ENCODE results near the gene TMEM150B. TPM values are rescaled to one million over a fixed set of nuclear protein-coding genes. Genes with fewer than 3 reads are reported as not detected.
A peak's percentile ranks its signal among the peaks of the same experiment; 100 is the strongest.

The TMEM150B gene
- total RNA-seq, 2 donors from 2014 or later = 0.73 to 0.95 TPM

DNA sequence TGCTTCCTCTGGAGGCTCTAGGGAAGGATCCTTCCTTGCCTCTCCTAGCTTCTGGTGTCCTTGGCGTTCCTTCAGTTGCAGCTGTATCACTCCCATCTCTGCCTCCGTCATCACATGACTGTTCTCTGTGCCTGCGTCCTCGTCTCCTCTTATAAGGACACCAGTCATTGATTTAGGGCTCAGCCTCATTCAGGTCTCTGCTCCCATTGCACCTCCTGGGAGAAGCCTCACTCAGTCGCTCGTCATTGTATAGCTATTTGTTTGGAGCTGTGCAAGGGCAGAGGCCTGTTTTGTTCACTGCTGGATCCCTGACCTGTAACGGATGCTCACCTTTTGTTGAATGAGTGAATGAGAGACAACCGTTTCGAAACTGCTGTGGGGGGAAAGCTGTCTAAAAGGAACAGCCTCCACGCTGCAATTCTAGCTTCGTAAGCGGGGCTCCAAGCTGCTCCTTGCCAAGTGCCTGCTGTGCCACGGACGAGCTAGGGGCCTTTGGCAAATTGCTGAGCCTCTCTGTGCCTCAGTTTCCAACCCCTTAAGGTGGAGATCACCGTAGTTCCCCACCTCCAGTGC lies 24.2 kb downstream of the TMEM150B start:
- no peaks in the 10 kb centered on the region for H3K9me3 Mint-ChIP-seq
- H3K4me3 ChIP-seq (ENCODE audit: low read length) = no peak overlapping the region

DNA sequence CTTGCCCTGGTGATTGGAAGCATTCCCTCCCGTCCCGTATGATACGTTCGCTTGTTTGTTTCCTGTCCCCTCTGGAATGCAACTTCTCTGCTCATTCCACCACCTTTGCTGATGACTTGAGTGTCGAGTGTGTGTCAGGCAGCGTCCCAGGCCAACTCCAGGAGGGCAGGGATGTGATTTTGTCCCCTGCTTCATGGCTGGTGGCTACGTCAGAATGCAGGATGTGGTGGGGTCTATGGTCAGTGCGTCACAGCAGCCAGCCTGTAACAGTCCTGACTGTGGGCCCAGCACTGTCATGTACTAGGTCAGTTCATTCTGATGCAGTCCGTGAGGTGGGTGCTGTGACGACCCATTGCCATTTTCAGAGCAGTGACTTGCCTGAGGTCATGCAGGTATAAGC lies 25.1 kb downstream of the TMEM150B start:
- Mint-ChIP-seq H3K27me3 (ENCODE audit: insufficient read depth) (no peaks in the 10 kb centered on the region), H3K4me3 (no peak overlapping the region), H3K36me3 (ENCODE audit: low read depth) (peaks cover 55% of the 10 kb centered on the region), H3K4me1 (peaks cover 6% of the 10 kb centered on the region), H3K9me3 (no peaks in the 10 kb centered on the region), H3K27ac (no peak overlapping the region)
- no peak overlapping the region for H3K27ac ChIP-seq (ENCODE audit: low read depth, low read length)
- H3K36me3 ChIP-seq (ENCODE audit: control insufficient read depth, insufficient read depth, low read length) = peaks cover 59% of the 10 kb centered on the region
- H3K4me1 ChIP-seq (ENCODE audit: control insufficient read depth, insufficient read depth, low read length) = no peaks in the 10 kb centered on the region
- TF ChIP-seq, protein P1, sequence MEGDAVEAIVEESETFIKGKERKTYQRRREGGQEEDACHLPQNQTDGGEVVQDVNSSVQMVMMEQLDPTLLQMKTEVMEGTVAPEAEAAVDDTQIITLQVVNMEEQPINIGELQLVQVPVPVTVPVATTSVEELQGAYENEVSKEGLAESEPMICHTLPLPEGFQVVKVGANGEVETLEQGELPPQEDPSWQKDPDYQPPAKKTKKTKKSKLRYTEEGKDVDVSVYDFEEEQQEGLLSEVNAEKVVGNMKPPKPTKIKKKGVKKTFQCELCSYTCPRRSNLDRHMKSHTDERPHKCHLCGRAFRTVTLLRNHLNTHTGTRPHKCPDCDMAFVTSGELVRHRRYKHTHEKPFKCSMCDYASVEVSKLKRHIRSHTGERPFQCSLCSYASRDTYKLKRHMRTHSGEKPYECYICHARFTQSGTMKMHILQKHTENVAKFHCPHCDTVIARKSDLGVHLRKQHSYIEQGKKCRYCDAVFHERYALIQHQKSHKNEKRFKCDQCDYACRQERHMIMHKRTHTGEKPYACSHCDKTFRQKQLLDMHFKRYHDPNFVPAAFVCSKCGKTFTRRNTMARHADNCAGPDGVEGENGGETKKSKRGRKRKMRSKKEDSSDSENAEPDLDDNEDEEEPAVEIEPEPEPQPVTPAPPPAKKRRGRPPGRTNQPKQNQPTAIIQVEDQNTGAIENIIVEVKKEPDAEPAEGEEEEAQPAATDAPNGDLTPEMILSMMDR (conservative IDR thresholded peaks at IDR 0.05) = no peak
- no peak overlapping the region for H3K9ac ChIP-seq (ENCODE audit: extremely low read depth, low read length, poor library complexity, severe bottlenecking)
- no peaks in the 10 kb centered on the region for H3K27me3 ChIP-seq (ENCODE audit: control insufficient read depth, insufficient read depth, low read length, poor library complexity, severe bottlenecking)
- WGBS, 2 experiments (ENCODE audit: insufficient coverage in 1 of 2, insufficient read length in 1 of 2) = 90 to 97% methylated on average over 9 to 10 of the region's 10 CpGs
- no peak overlapping the region for H3K4me3 ChIP-seq (ENCODE audit: low read length)
- no peak for DNase-seq
- no peaks in the 10 kb centered on the region for H3K9me3 ChIP-seq (ENCODE audit: control insufficient read depth, low read length)

More for the DNA sequence above, 24.2 kb downstream of the TMEM150B start:
- Histone ChIP-seq H3K9me3 (ENCODE audit: control insufficient read depth, low read length) (no peaks in the 10 kb centered on the region), H3K9ac (ENCODE audit: extremely low read depth, low read length, poor library complexity, severe bottlenecking) (no peak overlapping the region), H3K27ac (ENCODE audit: low read depth, low read length) (peak overlapping the region; percentile 48), H3K4me1 (ENCODE audit: control insufficient read depth, insufficient read depth, low read length) (no peaks in the 10 kb centered on the region), H3K36me3 (ENCODE audit: control insufficient read depth, insufficient read depth, low read length) (peaks cover 63% of the 10 kb centered on the region), H3K27me3 (ENCODE audit: control insufficient read depth, insufficient read depth, low read length, poor library complexity, severe bottlenecking) (no peaks in the 10 kb centered on the region)
- H3K4me3 Mint-ChIP-seq = no peak overlapping the region
- peaks cover 6% of the 10 kb centered on the region for H3K4me1 Mint-ChIP-seq
- WGBS, 2 experiments (ENCODE audit: insufficient coverage in 1 of 2, insufficient read length in 1 of 2) = 85 to 88% methylated on average over 12 to 15 of the region's 15 CpGs
- TF ChIP-seq, protein P1 (conservative IDR thresholded peaks at IDR 0.05) = no peak
- DNase-seq = peak; percentile 59
- H3K36me3 Mint-ChIP-seq (ENCODE audit: low read depth) = peaks cover 57% of the 10 kb centered on the region
- H3K27me3 Mint-ChIP-seq (ENCODE audit: insufficient read depth) = no peaks in the 10 kb centered on the region
- no peak overlapping the region for H3K27ac Mint-ChIP-seq

DNA sequence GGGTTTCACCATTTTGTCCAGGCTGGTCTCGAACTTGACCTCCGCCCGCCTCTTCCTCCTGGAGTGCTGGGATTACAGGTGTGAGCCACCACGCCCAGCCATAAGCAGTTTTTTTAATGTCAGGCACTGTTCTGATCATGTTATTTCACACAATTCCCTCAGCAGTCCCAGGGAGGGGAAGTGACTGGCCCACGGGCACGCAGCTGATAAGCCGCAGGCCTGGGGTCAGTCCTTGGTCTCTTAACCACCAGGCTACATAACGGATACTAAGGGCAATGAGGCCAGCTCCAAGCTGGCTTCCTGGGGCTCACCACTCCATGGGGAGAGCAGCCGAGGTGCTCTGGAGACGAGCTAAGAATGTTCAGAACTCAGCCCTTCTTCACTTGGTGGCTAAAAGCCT lies 27.9 kb downstream of the TMEM150B start:
- TF ChIP-seq, protein P1 (conservative IDR thresholded peaks at IDR 0.05) = no peak
- WGBS, 2 experiments (ENCODE audit: insufficient coverage in 1 of 2, insufficient read length in 1 of 2) = 95 to 97% methylated on average over 8 to 10 of the region's 10 CpGs
- Mint-ChIP-seq H3K4me3 (no peak overlapping the region), H3K36me3 (ENCODE audit: low read depth) (peaks cover 47% of the 10 kb centered on the region), H3K9me3 (no peaks in the 10 kb centered on the region), H3K4me1 (peaks cover 6% of the 10 kb centered on the region), H3K27ac (no peak overlapping the region), H3K27me3 (ENCODE audit: insufficient read depth) (no peaks in the 10 kb centered on the region)
- Histone ChIP-seq H3K4me1 (ENCODE audit: control insufficient read depth, insufficient read depth, low read length) (no peaks in the 10 kb centered on the region), H3K9ac (ENCODE audit: extremely low read depth, low read length, poor library complexity, severe bottlenecking) (no peak overlapping the region), H3K4me3 (ENCODE audit: low read length) (no peak overlapping the region), H3K27me3 (ENCODE audit: control insufficient read depth, insufficient read depth, low read length, poor library complexity, severe bottlenecking) (no peaks in the 10 kb centered on the region), H3K9me3 (ENCODE audit: control insufficient read depth, low read length) (no peaks in the 10 kb centered on the region), H3K27ac (ENCODE audit: low read depth, low read length) (no peak overlapping the region), H3K36me3 (ENCODE audit: control insufficient read depth, insufficient read depth, low read length) (peaks cover 44% of the 10 kb centered on the region)
- no peak for DNase-seq
